Lung (tissue), 12 donors: ENCODE results near the gene HDAC4. TPM values are rescaled to one million over a fixed set of nuclear protein-coding genes. Genes with fewer than 3 reads are reported as not detected.

Source experiments
- ATAC-seq: fragments of 200-7000 bp; cut with Tn5 transposase; one replicate; pipeline ENCODE4 v1.9.1; 2020; ENCODE audit warnings: moderate number of reproducible peaks; ENCODE audit not compliant: insufficient read depth, low FRiP score
- DNase-seq, 3 donors: peaks; one replicate each; pipeline ENCODE4 v3.0.0-alpha.2; 2013 to 2017
- H3K27ac ChIP-seq, 2 donors: one replicate each; pipeline ENCODE4 v1.5.1; 2013; ENCODE audit warnings: mild to moderate bottlenecking in 2 of 2, moderate library complexity in 2 of 2, control low read depth in 1 of 2, inconsistent platforms in 1 of 2, low read depth in 1 of 2, low read length in 1 of 2
- H3K27me3 ChIP-seq, 3 donors: one replicate each; pipeline ENCODE4 v1.5.1; 2013; ENCODE audit warnings: low read length in 2 of 3; ENCODE audit not compliant: control insufficient read depth in 3 of 3, insufficient read depth in 3 of 3
- H3K36me3 ChIP-seq, 4 donors: one replicate each; pipeline ENCODE4 v1.5.1; 2013; ENCODE audit warnings: low read length in 4 of 4, mild to moderate bottlenecking in 1 of 4, moderate library complexity in 1 of 4; ENCODE audit not compliant: control insufficient read depth in 4 of 4, insufficient read depth in 4 of 4
- H3K4me1 ChIP-seq, 5 donors: one replicate each; pipeline ENCODE4 v1.5.1; 2013; ENCODE audit warnings: low read length in 5 of 5, mild to moderate bottlenecking in 2 of 5, moderate library complexity in 1 of 5; ENCODE audit not compliant: control insufficient read depth in 5 of 5, insufficient read depth in 5 of 5
- H3K4me3 ChIP-seq: one replicate; pipeline ENCODE4 v1.5.1; 2013; ENCODE audit warnings: mild to moderate bottlenecking, control low read depth, moderate library complexity
- H3K9ac ChIP-seq, 2 donors: one replicate each; pipeline ENCODE4 v1.5.1; 2013; ENCODE audit warnings: low read length in 2 of 2, control low read depth in 1 of 2; ENCODE audit not compliant: insufficient read depth in 1 of 2
- H3K9me3 ChIP-seq, 4 donors: one replicate each; pipeline ENCODE4 v1.5.1; 2013; ENCODE audit warnings: low read length in 3 of 4, mild to moderate bottlenecking in 1 of 4, moderate library complexity in 1 of 4; ENCODE audit not compliant: control insufficient read depth in 4 of 4, insufficient read depth in 3 of 4
- CTCF ChIP-seq: IDR thresholded peaks from 2 replicates; pipeline ENCODE4 v1.5.1; 2012; ENCODE audit warnings: mild to moderate bottlenecking; ENCODE audit errors: control extremely low read depth, extremely low read depth
- WGBS, 2 donors: extraction: QIAGEN DNeasy Blood & Tissue Kit; methylation state at CpG; one replicate each; pipeline ENCODE4 v1.1.7; 2013; 5-methylcytosine and 5-hydroxymethylcytosine counted together
- polyA plus RNA-seq, 2 donors: library from polyadenylated mRNA; stranded (reverse); fragments of 200-250 nt; gene quantifications; one replicate each; pipeline ENCODE4 v1.2.1, GENCODE V29; 2013
- total RNA-seq, 2 donors: library from RNA; depleted of rRNA in 1 of 2; stranded (reverse); fragments of >200 nt in 1 of 2; gene quantifications; one replicate each; pipeline ENCODE4 v1.2.1, GENCODE V29; 2014 to 2021
- donor health status: control.
- donor health status: control.
- donor health status: Bipolar disorder and iron deficiency.
- donor health status: healthy.
- donor health status: DM: yes; HTN: yes; CAD: no.

HDAC4 gene
- total and polyA plus RNA-seq, 4 donors = 6.9 to 47.7 (median 20.7) TPM

DNA sequence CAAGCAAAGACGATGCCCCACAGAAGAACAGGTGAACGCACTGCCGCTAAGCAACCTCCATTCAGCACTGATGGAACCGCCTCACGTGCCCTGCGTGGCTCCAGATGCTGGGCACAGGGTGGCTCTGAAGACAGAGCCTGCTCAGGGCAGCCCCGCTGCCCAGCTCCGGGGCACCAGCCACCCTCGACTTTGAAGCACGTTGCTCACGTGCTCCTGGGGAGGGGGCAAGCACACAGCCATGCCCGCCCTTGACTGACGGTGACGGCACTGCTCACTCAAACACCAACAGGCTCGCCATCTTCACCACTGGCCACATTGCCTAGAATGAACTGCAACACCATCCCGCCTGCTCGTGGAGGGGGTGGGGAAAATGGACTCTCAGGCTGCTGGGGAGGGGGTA lies 251.3 kb downstream of the HDAC4 start:
- Histone ChIP-seq H3K27ac (no peak overlapping the region), H3K9ac (no peak overlapping the region), H3K4me1 (no peaks in the 10 kb centered on the region), H3K4me3 (no peak overlapping the region), H3K27me3 (no peaks in the 10 kb centered on the region), H3K9me3 (no peaks in the 10 kb centered on the region), H3K36me3 (peaks cover 0 to 34% (median 8%) of the 10 kb centered on the region in 4 donors)
- ATAC-seq = no peak
- TF ChIP-seq CTCF = no peak
- 97 to 98% methylated on average over 17 of the region's 17 CpGs for WGBS, 2 donors
- DNase-seq = no peak

GRCh38 chr2:239148495-239149200 lies 252.2 kb downstream of the HDAC4 start:
- ATAC-seq = no peak
- WGBS, 2 donors = 95 to 98% methylated on average over 28 of the region's 28 CpGs
- Histone ChIP-seq H3K4me3 (no peak overlapping the region), H3K9ac (no peak overlapping the region), H3K27ac (no peak overlapping the region), H3K27me3 (no peaks in the 10 kb centered on the region), H3K4me1 (no peaks in the 10 kb centered on the region), H3K36me3 (peaks cover 0 to 33% (median 7%) of the 10 kb centered on the region in 4 donors), H3K9me3 (no peaks in the 10 kb centered on the region)
- no peak for DNase-seq
- no peak for TF ChIP-seq CTCF

DNA sequence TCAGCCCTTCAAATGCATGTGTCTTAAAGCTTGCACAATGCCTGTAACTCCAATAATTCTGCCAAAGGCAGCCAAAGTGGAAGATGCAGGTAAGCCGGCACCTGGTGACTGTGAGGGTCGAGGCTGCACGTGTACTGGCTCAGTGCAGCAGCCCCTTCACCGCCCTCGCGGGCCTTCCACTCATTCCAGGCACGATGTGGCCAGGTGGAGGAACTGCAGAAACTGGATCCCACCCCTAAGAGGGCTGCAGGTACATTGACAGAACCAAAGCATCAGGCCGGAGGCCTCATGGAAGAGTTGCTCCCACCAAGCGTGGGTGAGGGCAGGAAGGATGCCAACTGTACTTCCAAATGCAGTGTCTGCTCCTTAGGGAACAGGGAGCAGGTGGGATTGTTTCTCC lies 253.4 kb downstream of the HDAC4 start:
- Histone ChIP-seq H3K27me3 (no peaks in the 10 kb centered on the region), H3K36me3 (peaks cover 0 to 30% (median 7%) of the 10 kb centered on the region in 4 donors), H3K4me1 (no peaks in the 10 kb centered on the region), H3K9ac (no peak overlapping the region), H3K9me3 (no peaks in the 10 kb centered on the region), H3K4me3 (no peak overlapping the region), H3K27ac (no peak overlapping the region)
- WGBS, 2 donors = 94 to 95% methylated on average over 9 of the region's 9 CpGs
- TF ChIP-seq CTCF = no peak
- no peak for DNase-seq
- no peak for ATAC-seq
